ENCODE results near the gene NRXN3. TPM values are rescaled to one million over a fixed set of nuclear protein-coding genes. Genes with fewer than 3 reads are reported as not detected.

NRXN3 gene
- total and polyA plus RNA-seq, 2 experiments from 2014 or later, result 5.7 to 7.1 TPM

DNA sequence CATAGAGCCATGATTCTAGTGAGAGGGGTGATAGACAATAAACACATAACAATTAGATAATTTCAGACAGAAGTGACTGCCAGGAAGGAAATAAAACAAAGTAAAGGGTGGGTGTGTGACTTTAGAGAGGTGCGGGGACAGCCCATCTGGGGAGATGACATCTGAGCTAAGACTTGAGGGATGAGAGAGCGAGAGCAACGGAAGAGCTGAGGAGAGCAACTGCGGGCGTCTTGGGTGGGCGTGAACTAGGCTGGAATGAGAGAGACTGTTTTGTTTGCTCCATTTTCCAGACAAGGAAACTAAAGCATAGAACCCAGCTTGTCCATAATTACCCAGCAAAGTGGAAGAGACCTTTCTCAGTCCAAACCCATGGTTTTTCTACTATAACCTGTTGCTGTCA lies 25.3 kb downstream of the NRXN3 start:
- Histone ChIP-seq H3K9me3 (ENCODE audit: low read depth) (no peaks in the 10 kb centered on the region), H3K79me2 (no peaks in the 10 kb centered on the region), H2AFZ (no peak overlapping the region), H3K4me1 (ENCODE audit: insufficient read depth) (no peaks in the 10 kb centered on the region), H3K4me3 (no peak overlapping the region), H3K27ac (no peak overlapping the region), H3K36me3 (replicated peaks; ENCODE audit: insufficient read depth, low read depth) (no peaks in the 10 kb centered on the region), H3K27me3 (no peaks in the 10 kb centered on the region), H4K20me1 (ENCODE audit: insufficient read depth, poor library complexity, severe bottlenecking) (no peaks in the 10 kb centered on the region), H3K4me2 (no peak overlapping the region), H3K9me2 (replicated peaks; ENCODE audit: insufficient read depth) (no peaks in the 10 kb centered on the region)
- no peak for TF ChIP-seq EZH2phosphoT487 (IDR thresholded peaks at IDR 0.05; ENCODE audit: low read depth, severe bottlenecking, unreplicated experiment)
- 86% methylated on average over 6 of the region's 6 CpGs for WGBS (ENCODE audit: low lambda C conversion rate, missing lambda C conversion rate)
- no peak for DNase-seq (ENCODE audit: low spot score)

DNA sequence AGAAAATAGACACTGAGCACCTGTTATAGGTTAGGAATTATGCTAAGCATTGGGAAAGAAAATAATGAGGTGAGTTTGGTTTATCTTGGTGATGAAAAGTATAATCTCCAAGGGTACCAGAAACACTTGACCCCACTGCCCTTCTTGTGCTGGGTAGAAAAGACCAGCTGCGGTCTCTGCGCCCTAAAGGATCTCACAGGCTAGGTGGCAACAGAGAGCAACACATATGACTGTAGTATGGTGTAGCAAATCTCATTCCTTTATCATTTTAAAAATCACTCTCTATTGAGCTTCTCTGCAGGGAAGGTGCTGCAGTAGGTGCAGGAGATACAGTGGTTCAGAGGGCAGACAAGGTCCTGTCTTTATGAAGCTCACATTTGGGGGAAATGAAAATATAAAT lies 26.1 kb downstream of the NRXN3 start:
- no peak for TF ChIP-seq EZH2 (IDR thresholded peaks at IDR 0.05; ENCODE audit: borderline replicate concordance)
- no peak for TF ChIP-seq EZH2phosphoT487 (IDR thresholded peaks at IDR 0.05; ENCODE audit: low read depth, severe bottlenecking, unreplicated experiment)
- TF ChIP-seq, protein P1, sequence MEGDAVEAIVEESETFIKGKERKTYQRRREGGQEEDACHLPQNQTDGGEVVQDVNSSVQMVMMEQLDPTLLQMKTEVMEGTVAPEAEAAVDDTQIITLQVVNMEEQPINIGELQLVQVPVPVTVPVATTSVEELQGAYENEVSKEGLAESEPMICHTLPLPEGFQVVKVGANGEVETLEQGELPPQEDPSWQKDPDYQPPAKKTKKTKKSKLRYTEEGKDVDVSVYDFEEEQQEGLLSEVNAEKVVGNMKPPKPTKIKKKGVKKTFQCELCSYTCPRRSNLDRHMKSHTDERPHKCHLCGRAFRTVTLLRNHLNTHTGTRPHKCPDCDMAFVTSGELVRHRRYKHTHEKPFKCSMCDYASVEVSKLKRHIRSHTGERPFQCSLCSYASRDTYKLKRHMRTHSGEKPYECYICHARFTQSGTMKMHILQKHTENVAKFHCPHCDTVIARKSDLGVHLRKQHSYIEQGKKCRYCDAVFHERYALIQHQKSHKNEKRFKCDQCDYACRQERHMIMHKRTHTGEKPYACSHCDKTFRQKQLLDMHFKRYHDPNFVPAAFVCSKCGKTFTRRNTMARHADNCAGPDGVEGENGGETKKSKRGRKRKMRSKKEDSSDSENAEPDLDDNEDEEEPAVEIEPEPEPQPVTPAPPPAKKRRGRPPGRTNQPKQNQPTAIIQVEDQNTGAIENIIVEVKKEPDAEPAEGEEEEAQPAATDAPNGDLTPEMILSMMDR (IDR thresholded peaks at IDR 0.05; ENCODE audit: poor library complexity), result no peak
- no peaks in the 10 kb centered on the region for H3K36me3 ChIP-seq (replicated peaks; ENCODE audit: insufficient read depth, low read depth)
- DNase-seq (ENCODE audit: low spot score), result no peak
- H3K4me2 ChIP-seq, result no peak overlapping the region
- no peak overlapping the region for H3K4me3 ChIP-seq
- WGBS (ENCODE audit: low lambda C conversion rate, missing lambda C conversion rate), result 92% methylated on average over 2 of the region's 2 CpGs
- H4K20me1 ChIP-seq (ENCODE audit: insufficient read depth, poor library complexity, severe bottlenecking), result no peaks in the 10 kb centered on the region
- H3K4me1 ChIP-seq (ENCODE audit: insufficient read depth), result no peaks in the 10 kb centered on the region
- H3K9me3 ChIP-seq (ENCODE audit: low read depth), result no peaks in the 10 kb centered on the region
- no peaks in the 10 kb centered on the region for H3K79me2 ChIP-seq
- no peak overlapping the region for H3K27ac ChIP-seq
- no peaks in the 10 kb centered on the region for H3K9me2 ChIP-seq (replicated peaks; ENCODE audit: insufficient read depth)
- no peak overlapping the region for H2AFZ ChIP-seq
- no peaks in the 10 kb centered on the region for H3K27me3 ChIP-seq

- Histone ChIP-seq H4K20me1 (ENCODE audit: insufficient read depth, poor library complexity, severe bottlenecking) (no peaks in the 10 kb centered on the region), H3K36me3 (replicated peaks; ENCODE audit: insufficient read depth, low read depth) (no peaks in the 10 kb centered on the region), H2AFZ (no peak overlapping the region), H3K27ac (no peak overlapping the region), H3K27me3 (no peaks in the 10 kb centered on the region), H3K9me3 (ENCODE audit: low read depth) (no peaks in the 10 kb centered on the region), H3K4me2 (no peak overlapping the region), H3K79me2 (no peaks in the 10 kb centered on the region), H3K4me1 (ENCODE audit: insufficient read depth) (no peaks in the 10 kb centered on the region), H3K9me2 (replicated peaks; ENCODE audit: insufficient read depth) (no peaks in the 10 kb centered on the region), H3K4me3 (no peak overlapping the region)
- TF ChIP-seq EZH2phosphoT487 (IDR thresholded peaks at IDR 0.05; ENCODE audit: low read depth, severe bottlenecking, unreplicated experiment) (no peak), EZH2 (IDR thresholded peaks at IDR 0.05; ENCODE audit: borderline replicate concordance) (no peak)
- TF ChIP-seq, protein P1 (IDR thresholded peaks at IDR 0.05; ENCODE audit: poor library complexity), result no peak
- DNase-seq (ENCODE audit: low spot score), result no peak
- WGBS (ENCODE audit: low lambda C conversion rate, missing lambda C conversion rate), result 83% methylated on average over 8 of the region's 8 CpGs
Observed at GRCh38 chr14:78197051-78197450, 26.9 kb downstream of the NRXN3 start.

DNA sequence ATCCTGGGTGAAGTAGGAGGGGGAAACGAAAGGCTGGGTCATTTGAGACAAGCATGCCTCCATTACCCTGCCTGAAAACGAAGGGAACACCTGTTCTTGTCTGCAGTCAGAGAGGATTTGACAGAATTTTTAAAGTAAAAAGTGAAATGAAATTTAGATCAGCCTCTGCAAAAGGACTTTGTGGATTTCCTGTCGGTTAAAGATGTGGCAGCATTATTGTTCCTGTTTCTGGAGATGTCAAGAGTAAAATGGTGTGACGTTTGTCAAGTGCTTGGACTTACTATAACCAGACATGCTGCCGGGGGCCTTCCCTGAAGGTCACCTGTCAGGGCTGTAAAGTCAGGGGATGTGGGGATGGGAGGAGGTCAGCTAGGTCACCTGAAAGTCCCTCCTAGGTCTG lies 32.0 kb downstream of the NRXN3 start:
- no peak overlapping the region for H3K4me3 ChIP-seq
- no peaks in the 10 kb centered on the region for H3K9me3 ChIP-seq (ENCODE audit: low read depth)
- H3K27ac ChIP-seq, result no peak overlapping the region
- H3K79me2 ChIP-seq, result no peaks in the 10 kb centered on the region
- no peak overlapping the region for H3K4me2 ChIP-seq
- H3K36me3 ChIP-seq (replicated peaks; ENCODE audit: insufficient read depth, low read depth), result no peaks in the 10 kb centered on the region
- TF ChIP-seq EZH2 (IDR thresholded peaks at IDR 0.05; ENCODE audit: borderline replicate concordance) (no peak), EZH2phosphoT487 (IDR thresholded peaks at IDR 0.05; ENCODE audit: low read depth, severe bottlenecking, unreplicated experiment) (no peak)
- TF ChIP-seq, protein P1 (IDR thresholded peaks at IDR 0.05; ENCODE audit: poor library complexity), result no peak
- no peaks in the 10 kb centered on the region for H4K20me1 ChIP-seq (ENCODE audit: insufficient read depth, poor library complexity, severe bottlenecking)
- 88% methylated on average over 5 of the region's 5 CpGs for WGBS (ENCODE audit: low lambda C conversion rate, missing lambda C conversion rate)
- H2AFZ ChIP-seq, result no peak overlapping the region
- H3K9me2 ChIP-seq (replicated peaks; ENCODE audit: insufficient read depth), result no peaks in the 10 kb centered on the region
- H3K27me3 ChIP-seq, result no peaks in the 10 kb centered on the region
- no peaks in the 10 kb centered on the region for H3K4me1 ChIP-seq (ENCODE audit: insufficient read depth)
- no peak for DNase-seq (ENCODE audit: low spot score)
